Astrocyte (in vitro differentiated cells and primary cell): ENCODE data around the gene TOR1AIP1. TPM values are rescaled to one million over a fixed set of nuclear protein-coding genes. Genes with fewer than 3 reads are reported as not detected.
A peak's percentile ranks its signal among the peaks of the same experiment; 100 is the strongest.

Source experiments
- DNase-seq: peaks from one replicate; pipeline ENCODE4 v3.0.0-alpha.2; 2010; ENCODE audit warnings: low read depth
- FAIRE-seq: peaks from 2 replicates; lab custom pipeline; 2011; peaks lifted over from hg19 to GRCh38; lab: Jason Lieb, UNC
- H2AFZ ChIP-seq: 2 replicates; pipeline ENCODE4 v1.6.0; 2012; ENCODE audit warnings: low read depth, low read length, inconsistent platforms
- H3K27ac ChIP-seq: 2 replicates; pipeline ENCODE4 v1.5.1; 2011; ENCODE audit warnings: low read depth, low read length, inconsistent platforms
- H3K27me3 ChIP-seq: 2 replicates; pipeline ENCODE4 v1.6.0; 2011; ENCODE audit warnings: low read length, inconsistent platforms; ENCODE audit not compliant: insufficient read depth
- H3K36me3 ChIP-seq: 2 replicates; pipeline ENCODE4 v1.5.1; 2011; ENCODE audit warnings: low read length, inconsistent platforms; ENCODE audit not compliant: insufficient read depth
- H3K4me1 ChIP-seq: 2 replicates; pipeline ENCODE4 v1.5.1; 2011; ENCODE audit warnings: low read length, inconsistent platforms; ENCODE audit not compliant: insufficient read depth
- H3K4me2 ChIP-seq: 2 replicates; pipeline ENCODE4 v1.6.0; 2012; ENCODE audit warnings: low read length, inconsistent platforms
- H3K4me3 ChIP-seq: 2 replicates; pipeline ENCODE4 v1.5.1; 2011; ENCODE audit warnings: low read depth, mild to moderate bottlenecking, low read length, inconsistent platforms; ENCODE audit not compliant: insufficient read depth
- H3K79me2 ChIP-seq: 2 replicates; pipeline ENCODE4 v1.6.0; 2012; ENCODE audit warnings: mild to moderate bottlenecking, low read length, inconsistent platforms; ENCODE audit not compliant: insufficient read depth
- H3K9ac ChIP-seq: 2 replicates; pipeline ENCODE4 v1.6.0; 2012; ENCODE audit warnings: mild to moderate bottlenecking, low read length, inconsistent platforms
- H3K9me3 ChIP-seq: 2 replicates; pipeline ENCODE4 v1.5.1; 2012; ENCODE audit warnings: low read depth, mild to moderate bottlenecking, low read length, inconsistent platforms; ENCODE audit not compliant: insufficient read depth
- H4K20me1 ChIP-seq: 2 replicates; pipeline ENCODE4 v1.6.0; 2012; ENCODE audit warnings: low read length, inconsistent platforms; ENCODE audit not compliant: insufficient read depth
- H3K27ac Mint-ChIP-seq: one replicate; pipeline ENCODE4 v1.8.0; 2021; ENCODE audit warnings: mild to moderate bottlenecking, mixed read lengths; ENCODE audit not compliant: unreplicated experiment
- H3K27me3 Mint-ChIP-seq: one replicate; pipeline ENCODE4 v1.8.0; 2021; ENCODE audit warnings: low read depth, mixed read lengths; ENCODE audit not compliant: unreplicated experiment
- H3K36me3 Mint-ChIP-seq: one replicate; pipeline ENCODE4 v1.8.0; 2021; ENCODE audit warnings: low read depth, mixed read lengths; ENCODE audit not compliant: unreplicated experiment
- H3K4me1 Mint-ChIP-seq: one replicate; pipeline ENCODE4 v1.8.0; 2021; ENCODE audit warnings: low read depth, mixed read lengths; ENCODE audit not compliant: unreplicated experiment
- H3K4me3 Mint-ChIP-seq: one replicate; pipeline ENCODE4 v1.8.0; 2021; ENCODE audit warnings: mild to moderate bottlenecking, moderate library complexity, mixed read lengths; ENCODE audit not compliant: unreplicated experiment
- H3K9me3 Mint-ChIP-seq: one replicate; pipeline ENCODE4 v1.8.0; 2021; ENCODE audit warnings: mild to moderate bottlenecking, mixed read lengths; ENCODE audit not compliant: unreplicated experiment
- CTCF ChIP-seq: IDR thresholded peaks from 2 replicates; pipeline ENCODE4 v1.5.1; 2011; ENCODE audit warnings: low read depth, mild to moderate bottlenecking, inconsistent platforms, low read length, moderate library complexity; ENCODE audit not compliant: insufficient read depth
- EZH2 ChIP-seq: IDR thresholded peaks from 2 replicates; pipeline ENCODE4 v1.6.1; 2012; ENCODE audit warnings: mild to moderate bottlenecking, low read length, inconsistent platforms; ENCODE audit not compliant: insufficient read depth
- total RNA-seq: library from RNA; stranded (reverse); gene quantifications from 2 replicates; pipeline ENCODE4 v1.2.1, GENCODE V29; 2021

TOR1AIP1 gene
- total RNA-seq, 1 donor from 2014 or later = 37.4 TPM

- Mint-ChIP-seq H3K27me3 (no peaks in the 10 kb centered on the region), H3K27ac (no peak overlapping the region), H3K36me3 (no peaks in the 10 kb centered on the region), H3K9me3 (no peaks in the 10 kb centered on the region), H3K4me1 (no peaks in the 10 kb centered on the region), H3K4me3 (no peak overlapping the region)
- Histone ChIP-seq H3K27ac (no peak overlapping the region), H3K27me3 (peaks cover 2% of the 10 kb centered on the region), H3K36me3 (no peaks in the 10 kb centered on the region), H3K9ac (no peak overlapping the region), H3K4me2 (no peak overlapping the region), H3K4me3 (no peak overlapping the region), H3K9me3 (no peaks in the 10 kb centered on the region), H3K4me1 (peaks cover under 1% of the 10 kb centered on the region), H4K20me1 (no peaks in the 10 kb centered on the region), H3K79me2 (no peaks in the 10 kb centered on the region), H2AFZ (no peak overlapping the region)
- TF ChIP-seq CTCF (no peak), EZH2 (no peak)
- no peak for FAIRE-seq
- DNase-seq = no peak
These were observed 53.9 kb downstream of the TOR1AIP1 start for GRCh38 chr1:179935909-179936496.

GRCh38 chr1:179937668-179938254, 55.7 kb downstream of the TOR1AIP1 start:
- Mint-ChIP-seq H3K4me1 (no peaks in the 10 kb centered on the region), H3K36me3 (no peaks in the 10 kb centered on the region), H3K9me3 (no peaks in the 10 kb centered on the region), H3K27me3 (no peaks in the 10 kb centered on the region), H3K4me3 (no peak overlapping the region), H3K27ac (no peak overlapping the region)
- DNase-seq (no peak), FAIRE-seq (no peak)
- Histone ChIP-seq H3K4me2 (no peak overlapping the region), H4K20me1 (no peaks in the 10 kb centered on the region), H3K79me2 (no peaks in the 10 kb centered on the region), H3K36me3 (no peaks in the 10 kb centered on the region), H2AFZ (no peak overlapping the region), H3K27me3 (peaks cover 2% of the 10 kb centered on the region), H3K9me3 (no peaks in the 10 kb centered on the region), H3K27ac (no peak overlapping the region), H3K9ac (no peak overlapping the region), H3K4me3 (no peak overlapping the region), H3K4me1 (no peaks in the 10 kb centered on the region)
- TF ChIP-seq EZH2 (no peak), CTCF (no peak)

GRCh38 chr1:179938752-179939151, 56.7 kb downstream of the TOR1AIP1 start:
- H2AFZ ChIP-seq = no peak overlapping the region
- no peak overlapping the region for H3K4me2 ChIP-seq
- H3K79me2 ChIP-seq = no peaks in the 10 kb centered on the region
- Mint-ChIP-seq H3K9me3 (no peaks in the 10 kb centered on the region), H3K4me1 (no peaks in the 10 kb centered on the region), H3K27me3 (no peaks in the 10 kb centered on the region), H3K36me3 (no peaks in the 10 kb centered on the region), H3K27ac (no peak overlapping the region), H3K4me3 (no peak overlapping the region)
- H3K36me3 ChIP-seq = no peaks in the 10 kb centered on the region
- peaks cover 2% of the 10 kb centered on the region for H3K27me3 ChIP-seq
- no peaks in the 10 kb centered on the region for H3K4me1 ChIP-seq
- H3K9ac ChIP-seq = no peak overlapping the region
- no peaks in the 10 kb centered on the region for H3K9me3 ChIP-seq
- FAIRE-seq (no peak), DNase-seq (peak; percentile 8)
- H3K4me3 ChIP-seq = no peak overlapping the region
- H4K20me1 ChIP-seq = no peaks in the 10 kb centered on the region
- TF ChIP-seq EZH2 = no peak
- H3K27ac ChIP-seq = no peak overlapping the region
